ENCODE data around the gene PRICKLE3.
A peak's percentile ranks its signal among the peaks of the same experiment; 100 is the strongest.

PRICKLE3 gene

DNA sequence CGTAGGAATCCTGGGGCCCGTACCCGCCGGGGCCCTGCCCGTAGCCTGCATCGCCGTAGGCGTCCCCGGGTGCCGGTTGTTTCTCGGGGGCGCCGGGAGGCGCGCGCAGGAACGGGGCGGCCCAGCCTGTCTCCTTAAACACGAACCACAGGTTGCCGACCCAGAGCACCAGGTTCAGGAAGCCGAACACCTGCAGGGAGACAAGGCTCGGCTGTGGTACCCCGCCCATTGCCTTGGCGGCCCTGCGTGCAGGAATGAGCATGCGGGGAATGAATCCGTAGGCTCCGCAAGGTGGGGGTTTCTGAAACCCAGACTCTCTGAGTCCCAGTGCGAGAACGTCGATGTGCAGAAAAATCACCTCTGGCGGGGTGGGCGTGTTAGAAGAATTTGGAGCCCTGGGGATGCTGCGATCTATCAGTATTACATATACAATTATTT, 5.4 kb upstream of the PRICKLE3 start:
- H3K27ac ChIP-seq = no peak overlapping the region
- H3K36me3 ChIP-seq = peaks cover 59% of the 10 kb centered on the region
- H3K9me3 ChIP-seq (ENCODE audit: severe bottlenecking) = no peaks in the 10 kb centered on the region
- no peak for DNase-seq
- peaks cover 10% of the 10 kb centered on the region for H3K27me3 ChIP-seq (ENCODE audit: insufficient read depth, low read depth, severe bottlenecking)
- no peak overlapping the region for H3K4me3 ChIP-seq (ENCODE audit: low read depth, low read length)
- TF ChIP-seq, protein P1, sequence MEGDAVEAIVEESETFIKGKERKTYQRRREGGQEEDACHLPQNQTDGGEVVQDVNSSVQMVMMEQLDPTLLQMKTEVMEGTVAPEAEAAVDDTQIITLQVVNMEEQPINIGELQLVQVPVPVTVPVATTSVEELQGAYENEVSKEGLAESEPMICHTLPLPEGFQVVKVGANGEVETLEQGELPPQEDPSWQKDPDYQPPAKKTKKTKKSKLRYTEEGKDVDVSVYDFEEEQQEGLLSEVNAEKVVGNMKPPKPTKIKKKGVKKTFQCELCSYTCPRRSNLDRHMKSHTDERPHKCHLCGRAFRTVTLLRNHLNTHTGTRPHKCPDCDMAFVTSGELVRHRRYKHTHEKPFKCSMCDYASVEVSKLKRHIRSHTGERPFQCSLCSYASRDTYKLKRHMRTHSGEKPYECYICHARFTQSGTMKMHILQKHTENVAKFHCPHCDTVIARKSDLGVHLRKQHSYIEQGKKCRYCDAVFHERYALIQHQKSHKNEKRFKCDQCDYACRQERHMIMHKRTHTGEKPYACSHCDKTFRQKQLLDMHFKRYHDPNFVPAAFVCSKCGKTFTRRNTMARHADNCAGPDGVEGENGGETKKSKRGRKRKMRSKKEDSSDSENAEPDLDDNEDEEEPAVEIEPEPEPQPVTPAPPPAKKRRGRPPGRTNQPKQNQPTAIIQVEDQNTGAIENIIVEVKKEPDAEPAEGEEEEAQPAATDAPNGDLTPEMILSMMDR (IDR thresholded peaks at IDR 0.05; ENCODE audit: low read depth, low read length) = no peak

DNA sequence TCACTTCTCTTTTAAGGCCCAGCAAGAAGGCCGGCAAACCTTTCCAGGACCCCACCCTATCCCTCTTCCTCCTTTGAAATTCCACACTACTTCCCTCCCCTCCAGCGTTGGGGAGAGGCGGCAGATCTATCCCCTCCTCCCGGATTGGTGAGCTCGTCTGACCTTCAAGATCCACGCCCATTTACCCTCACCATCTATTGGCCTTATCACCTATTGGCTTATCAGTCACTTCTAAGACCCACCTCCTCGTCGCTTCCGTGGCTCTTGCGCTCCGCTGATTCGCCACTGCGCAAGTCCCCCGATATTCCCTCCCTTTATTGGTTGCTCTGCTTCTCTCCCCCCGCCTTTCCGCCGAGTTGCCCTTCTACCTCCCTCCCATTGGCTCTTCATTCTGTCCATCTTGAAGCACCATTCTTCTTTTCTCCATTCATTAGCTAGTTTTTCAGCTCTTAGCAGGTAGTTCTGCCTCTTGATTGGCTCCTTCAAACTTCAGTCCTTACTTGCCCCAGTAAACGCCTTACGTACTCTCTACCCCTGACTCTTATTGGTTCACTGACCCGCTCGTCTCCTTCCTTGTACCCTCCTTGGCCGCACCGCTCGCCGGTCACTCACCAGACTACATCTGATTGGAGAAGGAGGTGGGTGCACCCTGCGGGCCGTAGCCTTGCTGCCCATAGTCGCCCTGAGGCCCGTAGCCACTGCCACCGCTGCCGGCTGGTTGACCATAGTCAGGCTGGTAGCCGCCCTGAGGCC, 4.8 kb upstream of the PRICKLE3 start:
- H3K4me3 ChIP-seq (ENCODE audit: low read depth, low read length) = no peak overlapping the region
- H3K27me3 ChIP-seq (ENCODE audit: insufficient read depth, low read depth, severe bottlenecking) = peaks cover 14% of the 10 kb centered on the region
- no peak overlapping the region for H3K27ac ChIP-seq
- DNase-seq = no peak
- H3K9me3 ChIP-seq (ENCODE audit: severe bottlenecking) = no peaks in the 10 kb centered on the region
- TF ChIP-seq, protein P1 (IDR thresholded peaks at IDR 0.05; ENCODE audit: low read depth, low read length) = no peak
- peaks cover 53% of the 10 kb centered on the region for H3K36me3 ChIP-seq

DNA sequence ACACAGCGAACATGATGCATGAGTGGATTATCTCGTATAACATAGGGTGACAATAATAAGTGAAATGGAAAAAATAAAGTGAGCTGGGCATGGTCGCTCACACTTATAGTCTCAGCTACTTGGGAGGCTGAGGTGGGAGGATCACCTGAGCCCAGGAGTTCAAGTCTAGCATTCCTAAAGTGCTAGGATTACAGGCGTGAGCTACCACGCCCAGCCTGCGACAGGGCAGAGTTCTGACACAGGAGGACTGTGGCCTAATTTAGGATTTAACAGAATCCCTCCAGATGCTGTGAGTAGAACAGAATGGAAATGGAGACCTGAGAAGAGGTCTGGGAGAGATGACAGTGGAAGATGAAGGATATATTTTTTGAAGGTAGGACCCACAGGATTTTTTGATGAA, 3.4 kb upstream of the PRICKLE3 start:
- DNase-seq = no peak
- H3K9me3 ChIP-seq (ENCODE audit: severe bottlenecking) = no peaks in the 10 kb centered on the region
- no peak overlapping the region for H3K4me3 ChIP-seq (ENCODE audit: low read depth, low read length)
- TF ChIP-seq, protein P1 (IDR thresholded peaks at IDR 0.05; ENCODE audit: low read depth, low read length) = no peak
- no peak overlapping the region for H3K27ac ChIP-seq
- H3K27me3 ChIP-seq (ENCODE audit: insufficient read depth, low read depth, severe bottlenecking) = peaks cover 14% of the 10 kb centered on the region
- peaks cover 43% of the 10 kb centered on the region for H3K36me3 ChIP-seq

DNA sequence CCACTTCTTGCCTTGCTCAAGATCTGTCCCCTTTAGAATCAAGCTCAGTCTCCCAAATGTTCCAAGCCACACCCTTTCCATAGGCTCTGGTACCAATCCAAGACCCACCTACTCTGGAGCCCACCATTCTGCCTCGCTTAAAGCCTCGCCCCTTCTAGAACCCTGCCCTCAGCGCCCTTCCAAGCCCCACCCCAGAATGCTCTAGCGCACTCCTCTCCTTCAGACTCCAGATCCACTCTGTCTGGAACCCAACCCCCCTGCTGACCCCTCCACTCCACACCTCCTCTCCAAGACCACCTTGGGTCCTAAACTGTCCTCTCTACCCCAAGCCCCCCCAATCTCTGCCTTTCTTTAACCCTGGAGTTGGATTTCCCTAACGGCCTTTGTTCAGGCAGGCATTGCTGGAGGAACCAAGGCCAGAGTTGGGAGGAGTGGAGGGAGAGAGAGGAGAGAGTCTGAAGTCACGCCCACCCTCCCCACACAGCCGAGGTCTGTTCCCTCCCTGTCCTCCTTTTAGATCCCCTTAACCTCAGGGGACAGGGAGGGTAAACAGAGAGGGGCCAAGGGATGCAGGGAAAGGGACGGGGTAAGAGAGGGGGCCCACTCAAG, 2.4 kb upstream of the PRICKLE3 start:
- Histone ChIP-seq H3K27me3 (ENCODE audit: insufficient read depth, low read depth, severe bottlenecking) (peaks cover 18% of the 10 kb centered on the region), H3K9me3 (ENCODE audit: severe bottlenecking) (no peaks in the 10 kb centered on the region), H3K36me3 (peaks cover 35% of the 10 kb centered on the region), H3K27ac (peak overlapping the region; percentile 36), H3K4me3 (ENCODE audit: low read depth, low read length) (no peak overlapping the region)
- no peak for DNase-seq
- TF ChIP-seq, protein P1 (IDR thresholded peaks at IDR 0.05; ENCODE audit: low read depth, low read length) = no peak

DNA sequence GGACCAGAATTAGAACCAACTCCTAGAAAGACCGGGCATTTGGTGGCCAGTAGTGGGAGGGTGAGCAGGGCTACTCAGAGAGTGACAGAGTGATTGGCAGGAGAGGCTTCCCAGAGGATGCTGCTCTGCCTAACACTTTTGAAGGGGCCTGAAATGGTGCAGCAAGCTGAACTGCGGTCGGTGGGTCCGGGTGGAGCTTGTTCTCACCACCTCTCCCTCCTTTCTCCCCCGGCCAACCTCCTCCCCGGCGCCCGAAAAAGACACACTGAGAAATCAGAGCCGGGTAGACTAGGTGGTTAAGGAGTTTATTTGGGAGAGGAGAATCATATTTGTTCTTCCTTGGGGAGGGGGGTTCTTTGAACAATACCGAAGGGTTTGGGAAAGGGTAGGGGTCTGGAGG, 1.4 kb upstream of the PRICKLE3 start:
- DNase-seq = no peak
- peak overlapping the region; percentile 78 for H3K27ac ChIP-seq
- TF ChIP-seq, protein P1 (IDR thresholded peaks at IDR 0.05; ENCODE audit: low read depth, low read length) = no peak
- peaks cover 26% of the 10 kb centered on the region for H3K36me3 ChIP-seq
- no peak overlapping the region for H3K4me3 ChIP-seq (ENCODE audit: low read depth, low read length)
- H3K9me3 ChIP-seq (ENCODE audit: severe bottlenecking) = no peaks in the 10 kb centered on the region
- H3K27me3 ChIP-seq (ENCODE audit: insufficient read depth, low read depth, severe bottlenecking) = peaks cover 18% of the 10 kb centered on the region
